ENCODE data around the gene GLOD5.

DNA sequence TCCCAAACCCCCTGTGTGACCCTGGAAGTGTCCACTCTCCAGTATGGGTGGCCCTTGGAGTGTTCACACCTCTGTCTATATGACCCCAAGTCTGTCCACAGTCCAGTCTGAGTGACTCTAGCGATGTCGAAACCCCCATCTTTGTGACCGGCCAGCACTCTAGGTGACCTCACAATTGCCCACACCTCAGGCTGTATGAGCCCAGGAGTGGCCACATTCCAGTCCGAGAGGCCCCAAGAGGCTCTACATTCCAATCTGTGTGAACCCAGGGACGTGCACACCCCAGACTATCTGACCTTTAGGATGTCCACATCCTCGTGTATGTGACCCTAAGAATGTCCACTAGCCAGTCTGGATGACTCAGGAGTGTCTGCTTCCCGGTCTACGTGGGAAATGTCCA lies 7.3 kb upstream of the GLOD5 start:
- TF ChIP-seq POLR2AphosphoS2 (IDR thresholded peaks at IDR 0.05; ENCODE audit: low read length) (no peak), CEBPB (tag; IDR thresholded peaks at IDR 0.05) (no peak), ZNF253 (CRISPR knock-in tag; conservative IDR thresholded peaks at IDR 0.05) (no peak), SIX5 (IDR thresholded peaks at IDR 0.05; ENCODE audit: borderline replicate concordance in 1 of 2, insufficient read depth in 1 of 2, low read depth in 1 of 2, low read length in 2 of 2) (no peak), CXXC5 (CRISPR knock-in tag; IDR thresholded peaks at IDR 0.05) (no peak), EP300 (IDR thresholded peaks at IDR 0.05; ENCODE audit: low read length) (no peak), NFXL1 (CRISPR knock-in tag; IDR thresholded peaks at IDR 0.05) (no peak), POLR2G (IDR thresholded peaks at IDR 0.05; ENCODE audit: low read depth, low read length) (no peak), FOXJ3 (CRISPR knock-in tag; IDR thresholded peaks at IDR 0.05) (no peak), XRCC5 (IDR thresholded peaks at IDR 0.05; ENCODE audit: low read depth, low read length) (no peak), SRF (CRISPR knock-in tag; IDR thresholded peaks at IDR 0.05) (no peak)
- TF ChIP-seq, protein P1, sequence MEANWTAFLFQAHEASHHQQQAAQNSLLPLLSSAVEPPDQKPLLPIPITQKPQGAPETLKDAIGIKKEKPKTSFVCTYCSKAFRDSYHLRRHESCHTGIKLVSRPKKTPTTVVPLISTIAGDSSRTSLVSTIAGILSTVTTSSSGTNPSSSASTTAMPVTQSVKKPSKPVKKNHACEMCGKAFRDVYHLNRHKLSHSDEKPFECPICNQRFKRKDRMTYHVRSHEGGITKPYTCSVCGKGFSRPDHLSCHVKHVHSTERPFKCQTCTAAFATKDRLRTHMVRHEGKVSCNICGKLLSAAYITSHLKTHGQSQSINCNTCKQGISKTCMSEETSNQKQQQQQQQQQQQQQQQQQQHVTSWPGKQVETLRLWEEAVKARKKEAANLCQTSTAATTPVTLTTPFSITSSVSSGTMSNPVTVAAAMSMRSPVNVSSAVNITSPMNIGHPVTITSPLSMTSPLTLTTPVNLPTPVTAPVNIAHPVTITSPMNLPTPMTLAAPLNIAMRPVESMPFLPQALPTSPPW (CRISPR knock-in tag; IDR thresholded peaks at IDR 0.05): no peak
